Activated CD4-positive, alpha-beta T cell treated with anti-CD3 and anti-CD28 coated beads, Interleukin-2, amount 10 ng/mL, durations not matched to agents 24 days and 14 days (primary cell): ENCODE data around the gene RAD23B. TPM values are rescaled to one million over a fixed set of nuclear protein-coding genes. Genes with fewer than 3 reads are reported as not detected.
A peak's percentile ranks its signal among the peaks of the same experiment; 100 is the strongest.

ENCODE experiments used
- DNase-seq: peaks from one replicate; pipeline ENCODE4 v3.0.0; 2022
- H3K27ac Mint-ChIP-seq: one replicate; pipeline ENCODE4 v1.8.0; 2022; ENCODE audit warnings: mild to moderate bottlenecking, mixed read lengths
- H3K27me3 Mint-ChIP-seq: one replicate; pipeline ENCODE4 v1.8.0; 2022; ENCODE audit warnings: mixed read lengths
- H3K36me3 Mint-ChIP-seq: one replicate; pipeline ENCODE4 v1.8.0; 2022; ENCODE audit warnings: low read depth, mild to moderate bottlenecking, mixed read lengths
- H3K4me1 Mint-ChIP-seq: one replicate; pipeline ENCODE4 v1.8.0; 2021; ENCODE audit warnings: mixed read lengths
- H3K4me3 Mint-ChIP-seq: one replicate; pipeline ENCODE4 v1.8.0; 2022; ENCODE audit warnings: mild to moderate bottlenecking, moderate library complexity, mixed read lengths
- H3K9me3 Mint-ChIP-seq: one replicate; pipeline ENCODE4 v1.8.0; 2021; ENCODE audit warnings: mixed read lengths
- intact Hi-C: fragments of 100-400 bp; cut with micrococcal nuclease; formaldehyde crosslinking; loops from one replicate; pipeline ENCODE4 v1.15.1; 2023
- total RNA-seq: library from RNA; stranded (reverse); gene quantifications from 2 replicates; pipeline ENCODE4 v1.2.3, GENCODE V29; 2022

RAD23B gene
- total RNA-seq, 1 donor from 2014 or later = 148 TPM

GRCh38 chr9:107275530-107275929, 7.5 kb upstream of the RAD23B start:
- no peaks in the 10 kb centered on the region for H3K9me3 Mint-ChIP-seq
- peaks cover 7% of the 10 kb centered on the region for H3K4me1 Mint-ChIP-seq
- intact Hi-C loops = no loop called here
- no peak overlapping the region for H3K4me3 Mint-ChIP-seq
- no peak for DNase-seq
- H3K27me3 Mint-ChIP-seq = peaks cover 18% of the 10 kb centered on the region
- H3K27ac Mint-ChIP-seq = no peak overlapping the region
- H3K36me3 Mint-ChIP-seq = no peaks in the 10 kb centered on the region

- intact Hi-C loops = no loop called here
These were observed 5.9 kb upstream of the RAD23B start for GRCh38 chr9:107276966-107277710.

GRCh38 chr9:107277801-107278200, 5.3 kb upstream of the RAD23B start:
- H3K4me3 Mint-ChIP-seq = no peak overlapping the region
- peaks cover 18% of the 10 kb centered on the region for H3K27me3 Mint-ChIP-seq
- DNase-seq = no peak
- no peaks in the 10 kb centered on the region for H3K36me3 Mint-ChIP-seq
- H3K9me3 Mint-ChIP-seq = no peaks in the 10 kb centered on the region
- no peak overlapping the region for H3K27ac Mint-ChIP-seq
- intact Hi-C loops = no loop called here
- peaks cover 24% of the 10 kb centered on the region for H3K4me1 Mint-ChIP-seq

More at GRCh38 chr9:107276966-107277710, 5.9 kb upstream of the RAD23B start:
- H3K4me3 Mint-ChIP-seq = no peak overlapping the region
- DNase-seq = no peak
- peaks cover 18% of the 10 kb centered on the region for H3K27me3 Mint-ChIP-seq
- H3K27ac Mint-ChIP-seq = no peak overlapping the region
- H3K36me3 Mint-ChIP-seq = no peaks in the 10 kb centered on the region
- H3K9me3 Mint-ChIP-seq = no peaks in the 10 kb centered on the region
- peaks cover 20% of the 10 kb centered on the region for H3K4me1 Mint-ChIP-seq

DNA sequence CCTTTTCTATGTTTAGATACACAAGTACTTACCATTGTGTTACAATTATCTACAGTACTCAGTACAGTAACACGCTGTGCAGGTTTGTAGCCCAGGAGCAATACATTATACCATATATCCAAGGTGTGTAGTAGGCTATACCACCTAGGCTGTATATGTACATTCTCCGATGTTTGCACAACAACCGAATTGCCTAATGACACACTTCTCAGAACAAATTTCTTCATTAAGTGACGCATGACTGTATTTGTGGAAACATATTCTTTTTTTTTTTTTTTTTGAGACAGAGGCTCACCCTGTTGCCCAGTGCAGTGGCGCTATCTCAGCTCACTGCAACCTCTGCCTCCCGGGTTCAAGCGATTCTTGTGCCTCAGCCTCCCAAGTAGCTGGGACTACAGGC, 4.0 kb upstream of the RAD23B start:
- DNase-seq = no peak
- H3K27me3 Mint-ChIP-seq = peaks cover 9% of the 10 kb centered on the region
- intact Hi-C loops = no loop called here
- H3K4me1 Mint-ChIP-seq = peaks cover 21% of the 10 kb centered on the region
- H3K4me3 Mint-ChIP-seq = no peak overlapping the region
- no peaks in the 10 kb centered on the region for H3K9me3 Mint-ChIP-seq
- no peak overlapping the region for H3K27ac Mint-ChIP-seq
- H3K36me3 Mint-ChIP-seq = peaks cover 2% of the 10 kb centered on the region

GRCh38 chr9:107280543-107280942, 2.5 kb upstream of the RAD23B start:
- Mint-ChIP-seq H3K27ac (peak overlapping the region; percentile 8), H3K27me3 (peaks cover 2% of the 10 kb centered on the region), H3K36me3 (peaks cover 7% of the 10 kb centered on the region), H3K9me3 (no peaks in the 10 kb centered on the region), H3K4me3 (peak overlapping the region; percentile 2), H3K4me1 (peaks cover 30% of the 10 kb centered on the region)
- DNase-seq = no peak
- intact Hi-C loops = loop anchor here (5.0 to 10.0 kb wide), 4 partner anchors 42 to 1586 kb away; partner anchors contain the start of gene TMEM38B

DNA sequence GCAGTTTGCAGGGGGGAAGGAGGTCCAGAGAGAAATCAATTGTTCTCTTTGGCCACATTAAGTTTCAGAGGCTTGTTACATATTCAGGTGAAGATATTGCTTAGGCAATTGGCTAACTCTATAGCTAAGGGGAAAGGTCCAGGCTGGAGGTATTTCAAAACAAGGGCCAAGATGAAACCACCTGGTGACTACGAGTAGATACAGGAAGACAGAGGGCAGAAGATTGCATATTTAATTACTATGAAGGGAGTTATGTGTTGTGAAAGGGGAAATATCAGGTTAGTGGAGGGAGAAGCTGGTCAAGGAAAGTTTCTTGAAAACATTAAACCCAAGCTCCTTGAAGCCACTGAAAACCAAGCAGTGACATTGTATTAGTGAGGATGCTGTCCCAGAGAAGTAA, 1.9 kb upstream of the RAD23B start:
- Mint-ChIP-seq H3K4me1 (peaks cover 36% of the 10 kb centered on the region), H3K27me3 (no peaks in the 10 kb centered on the region), H3K27ac (no peak overlapping the region), H3K4me3 (peak overlapping the region; percentile 27), H3K9me3 (no peaks in the 10 kb centered on the region), H3K36me3 (peaks cover 10% of the 10 kb centered on the region)
- intact Hi-C loops = loop anchor here (5.0 to 10.0 kb wide), 4 partner anchors 41 to 1586 kb away; partner anchors contain the start of gene TMEM38B
- DNase-seq = peak; percentile 50

- peaks cover 41% of the 10 kb centered on the region for H3K4me1 Mint-ChIP-seq
- no peaks in the 10 kb centered on the region for H3K9me3 Mint-ChIP-seq
- peak overlapping the region; percentile 96 for H3K27ac Mint-ChIP-seq
- no peaks in the 10 kb centered on the region for H3K27me3 Mint-ChIP-seq
- no peak for DNase-seq
- peak overlapping the region; percentile 98 for H3K4me3 Mint-ChIP-seq
- intact Hi-C loops = loop anchor here (1.0 to 10.0 kb wide), 6 partner anchors 39 to 1587 kb away; partner anchors contain the start of gene TMEM38B
- H3K36me3 Mint-ChIP-seq = peaks cover 12% of the 10 kb centered on the region
These were observed 984 bp upstream of the RAD23B start for GRCh38 chr9:107281922-107282667.

- Mint-ChIP-seq H3K27me3 (no peaks in the 10 kb centered on the region), H3K36me3 (peaks cover 12% of the 10 kb centered on the region), H3K9me3 (no peaks in the 10 kb centered on the region), H3K4me3 (peak overlapping the region; percentile 98), H3K4me1 (peaks cover 47% of the 10 kb centered on the region), H3K27ac (peak overlapping the region; percentile 96)
- DNase-seq = peak; percentile 88
- intact Hi-C loops = loop anchor here (2.0 to 10.0 kb wide), 7 partner anchors 15 to 1589 kb away; partner anchors contain the start of gene TMEM38B
These were observed 841 bp downstream of the RAD23B start for GRCh38 chr9:107283623-107284616.

DNA sequence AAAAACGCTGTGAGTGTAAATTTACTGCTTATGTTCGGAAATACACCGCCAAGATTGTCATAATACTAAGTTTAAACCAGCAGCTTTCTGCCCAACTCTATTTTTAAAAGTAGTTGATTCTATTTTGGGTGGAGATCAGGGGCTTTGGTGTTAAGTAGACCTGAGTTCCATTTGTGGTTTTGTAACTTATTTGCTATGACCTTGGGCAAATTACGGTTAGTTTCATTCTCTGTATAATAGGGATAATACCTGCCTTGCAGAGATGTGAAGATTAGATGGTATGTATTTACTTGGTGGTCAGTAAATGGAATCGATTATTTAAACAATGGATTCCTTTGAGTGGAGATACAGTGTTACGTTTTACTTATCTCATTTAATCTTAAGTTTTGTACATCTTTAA, 1.6 kb downstream of the RAD23B start:
- no peaks in the 10 kb centered on the region for H3K27me3 Mint-ChIP-seq
- peak overlapping the region; percentile 96 for H3K27ac Mint-ChIP-seq
- no peak for DNase-seq
- H3K9me3 Mint-ChIP-seq = no peaks in the 10 kb centered on the region
- intact Hi-C loops = loop anchor here (2.0 to 10.0 kb wide), 6 partner anchors 14 to 1590 kb away; partner anchors contain the start of gene TMEM38B
- peaks cover 54% of the 10 kb centered on the region for H3K4me1 Mint-ChIP-seq
- H3K4me3 Mint-ChIP-seq = peak overlapping the region; percentile 98
- peaks cover 14% of the 10 kb centered on the region for H3K36me3 Mint-ChIP-seq

GRCh38 chr9:107285286-107285685, 2.2 kb downstream of the RAD23B start:
- Mint-ChIP-seq H3K9me3 (no peaks in the 10 kb centered on the region), H3K4me1 (peaks cover 60% of the 10 kb centered on the region), H3K36me3 (peaks cover 17% of the 10 kb centered on the region), H3K27me3 (no peaks in the 10 kb centered on the region), H3K4me3 (peak overlapping the region; percentile 98), H3K27ac (peak overlapping the region; percentile 60)
- intact Hi-C loops = loop anchor here (2.0 to 10.0 kb wide), 3 partner anchors 14 to 1590 kb away; partner anchors contain the start of gene TMEM38B
- peak; percentile 25 for DNase-seq

DNA sequence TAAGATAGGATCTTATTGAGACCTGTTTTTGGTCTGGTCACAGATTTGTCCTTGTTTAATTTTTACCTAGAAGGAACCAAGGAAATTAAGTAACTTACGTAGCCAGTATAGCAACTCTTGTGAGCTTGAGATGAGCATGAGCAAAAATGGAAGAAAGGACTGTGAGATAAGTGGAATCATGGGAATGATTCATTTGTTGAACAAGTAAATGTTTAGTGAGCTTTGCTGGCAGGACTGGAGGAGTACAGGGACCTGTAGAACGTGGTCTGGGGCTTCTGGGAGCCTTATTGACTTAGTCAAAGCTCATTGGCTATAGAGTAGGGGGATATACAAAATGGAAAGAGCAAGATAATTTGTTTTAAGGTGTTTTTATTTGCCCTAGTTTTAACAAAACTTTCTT, 3.0 kb downstream of the RAD23B start:
- no peaks in the 10 kb centered on the region for H3K9me3 Mint-ChIP-seq
- intact Hi-C loops = loop anchor here (10.0 kb wide), 1 partner anchor 1591 kb away; the partner anchor contains the start of gene TMEM38B
- no peaks in the 10 kb centered on the region for H3K27me3 Mint-ChIP-seq
- peaks cover 21% of the 10 kb centered on the region for H3K36me3 Mint-ChIP-seq
- peaks cover 55% of the 10 kb centered on the region for H3K4me1 Mint-ChIP-seq
- DNase-seq = peak; percentile 49
- peak overlapping the region; percentile 15 for H3K27ac Mint-ChIP-seq
- peak overlapping the region; percentile 98 for H3K4me3 Mint-ChIP-seq

GRCh38 chr9:107288701-107289100, 5.6 kb downstream of the RAD23B start:
- no peaks in the 10 kb centered on the region for H3K9me3 Mint-ChIP-seq
- H3K27ac Mint-ChIP-seq = peak overlapping the region; percentile 82
- no peak overlapping the region for H3K4me3 Mint-ChIP-seq
- H3K4me1 Mint-ChIP-seq = peaks cover 46% of the 10 kb centered on the region
- no peaks in the 10 kb centered on the region for H3K27me3 Mint-ChIP-seq
- intact Hi-C loops = loop anchor here (10.0 kb wide), 1 partner anchor 1594 kb away; the partner anchor contains the start of gene TMEM38B
- H3K36me3 Mint-ChIP-seq = peaks cover 22% of the 10 kb centered on the region
- peak; percentile 39 for DNase-seq

GRCh38 chr9:107290619-107291018, 7.5 kb downstream of the RAD23B start:
- intact Hi-C loops = no loop called here
- H3K27me3 Mint-ChIP-seq = no peaks in the 10 kb centered on the region

More at GRCh38 chr9:107290619-107291018, 7.5 kb downstream of the RAD23B start:
- H3K4me3 Mint-ChIP-seq = no peak overlapping the region
- no peaks in the 10 kb centered on the region for H3K9me3 Mint-ChIP-seq
- H3K36me3 Mint-ChIP-seq = peaks cover 15% of the 10 kb centered on the region
- DNase-seq = no peak
- H3K27ac Mint-ChIP-seq = no peak overlapping the region
- H3K4me1 Mint-ChIP-seq = peaks cover 52% of the 10 kb centered on the region
